Endodermal cell (in vitro differentiated cells): ENCODE measurements around the gene GGA1. TPM values are rescaled to one million over a fixed set of nuclear protein-coding genes. Genes with fewer than 3 reads are reported as not detected.

Source experiments
- DNase-seq: peaks from one replicate; pipeline ENCODE4 v3.0.0-alpha.2; 2017
- H3K27ac ChIP-seq: 2 replicates; pipeline ENCODE4 v1.5.1; 2013; ENCODE audit warnings: mild to moderate bottlenecking, low read depth, low read length, moderate library complexity
- H3K27me3 ChIP-seq: 2 replicates; pipeline ENCODE4 v1.6.1; 2013; ENCODE audit warnings: mild to moderate bottlenecking, low read length, moderate library complexity; ENCODE audit not compliant: insufficient read depth, control insufficient read depth, poor library complexity, severe bottlenecking
- H3K36me3 ChIP-seq: 2 replicates; pipeline ENCODE4 v1.7.0; 2013; ENCODE audit warnings: mild to moderate bottlenecking, low read length, moderate library complexity; ENCODE audit not compliant: control insufficient read depth, insufficient read depth
- H3K4me1 ChIP-seq: one replicate; pipeline ENCODE4 v1.7.0; 2013; ENCODE audit warnings: low read length; ENCODE audit not compliant: control insufficient read depth, insufficient read depth
- H3K4me3 ChIP-seq: 2 replicates; pipeline ENCODE4 v1.5.1; 2013; ENCODE audit warnings: mild to moderate bottlenecking, low read length, moderate library complexity
- H3K9ac ChIP-seq: 2 replicates; pipeline ENCODE4 v1.6.1; 2013; ENCODE audit warnings: mild to moderate bottlenecking, low read length, moderate library complexity; ENCODE audit not compliant: poor library complexity, severe bottlenecking; ENCODE audit errors: extremely low read depth
- H3K9me3 ChIP-seq: 2 replicates; pipeline ENCODE4 v1.6.1; 2013; ENCODE audit warnings: mild to moderate bottlenecking, low read length, moderate library complexity; ENCODE audit not compliant: control insufficient read depth
- H3K27ac Mint-ChIP-seq: 2 replicates; pipeline ENCODE4 v1.8.0; 2020; ENCODE audit warnings: mixed read lengths
- H3K27me3 Mint-ChIP-seq: 2 replicates; pipeline ENCODE4 v1.8.0; 2021; ENCODE audit warnings: mild to moderate bottlenecking, mixed read lengths; ENCODE audit not compliant: insufficient read depth
- H3K36me3 Mint-ChIP-seq: 2 replicates; pipeline ENCODE4 v1.8.0; 2020; ENCODE audit warnings: low read depth, mixed read lengths
- H3K4me1 Mint-ChIP-seq: 2 replicates; pipeline ENCODE4 v1.8.0; 2020; ENCODE audit warnings: mixed read lengths
- H3K4me3 Mint-ChIP-seq: 2 replicates; pipeline ENCODE4 v1.8.0; 2020; ENCODE audit warnings: mild to moderate bottlenecking, moderate library complexity, mixed read lengths
- H3K9me3 Mint-ChIP-seq: 2 replicates; pipeline ENCODE4 v1.8.0; 2020; ENCODE audit warnings: mild to moderate bottlenecking, mixed read lengths
- CTCF ChIP-seq: fragments of 200-600 bp; sonication (generic); conservative IDR thresholded peaks from 2 replicates; pipeline ENCODE4 v1.5.0; 2021; ENCODE audit warnings: antibody characterized with exemption, mild to moderate bottlenecking
- WGBS, 2 experiments: methylation state at CpG; one replicate each; pipeline versions ENCODE4 v1.1.5 to v1.1.7; 2013; ENCODE audit warnings: missing lambda C conversion rate in 2 of 2, mixed read lengths in 1 of 2; ENCODE audit not compliant: insufficient coverage in 1 of 2, insufficient read length in 1 of 2; 5-methylcytosine and 5-hydroxymethylcytosine counted together
- total RNA-seq, 2 donors: library from RNA; stranded (reverse); fragmentation: NEBNext Ultra II Directional in 1 of 2; extraction: Animal tissue kit (Norgen Biotek cat#: 25700) in 1 of 2; gene quantifications; 2 replicates in 1 of 2; 3 replicates in 1 of 2; pipeline ENCODE4 v1.2.1, GENCODE V29; 2021

The GGA1 gene
- total RNA-seq, 2 donors from 2014 or later, result 87.5 TPM

GRCh38 chr22:37619991-37620390, 11.4 kb downstream of the GGA1 start:
- Histone ChIP-seq H3K27me3 (no peaks in the 10 kb centered on the region), H3K4me3 (no peak overlapping the region), H3K27ac (no peak overlapping the region), H3K9me3 (no peaks in the 10 kb centered on the region), H3K4me1 (no peaks in the 10 kb centered on the region), H3K9ac (no peak overlapping the region), H3K36me3 (peaks cover 49% of the 10 kb centered on the region)
- no peak for DNase-seq
- WGBS, 2 experiments, result 72 to 91% methylated on average over 3 to 7 of the region's 7 CpGs
- Mint-ChIP-seq H3K9me3 (no peaks in the 10 kb centered on the region), H3K27me3 (no peaks in the 10 kb centered on the region), H3K36me3 (peaks cover 39% of the 10 kb centered on the region), H3K4me1 (peaks cover 2% of the 10 kb centered on the region), H3K4me3 (no peak overlapping the region), H3K27ac (no peak overlapping the region)
- no peak for TF ChIP-seq CTCF

GRCh38 chr22:37621352-37621860, 12.8 kb downstream of the GGA1 start:
- H3K4me3 Mint-ChIP-seq, result no peak overlapping the region
- Histone ChIP-seq H3K27me3 (no peaks in the 10 kb centered on the region), H3K9me3 (no peaks in the 10 kb centered on the region), H3K4me3 (no peak overlapping the region), H3K4me1 (no peaks in the 10 kb centered on the region), H3K27ac (no peak overlapping the region), H3K9ac (no peak overlapping the region), H3K36me3 (peaks cover 50% of the 10 kb centered on the region)
- DNase-seq, result no peak
- WGBS, 2 experiments, result 96 to 97% methylated on average over 9 to 12 of the region's 12 CpGs
- H3K9me3 Mint-ChIP-seq, result no peaks in the 10 kb centered on the region
- no peak for TF ChIP-seq CTCF
- H3K4me1 Mint-ChIP-seq, result peaks cover 2% of the 10 kb centered on the region
- H3K36me3 Mint-ChIP-seq, result peaks cover 39% of the 10 kb centered on the region
- no peak overlapping the region for H3K27ac Mint-ChIP-seq
- H3K27me3 Mint-ChIP-seq, result no peaks in the 10 kb centered on the region

GRCh38 chr22:37623075-37624016, 14.7 kb downstream of the GGA1 start:
- Mint-ChIP-seq H3K36me3 (peaks cover 30% of the 10 kb centered on the region), H3K4me3 (no peak overlapping the region), H3K4me1 (peaks cover 2% of the 10 kb centered on the region), H3K27me3 (no peaks in the 10 kb centered on the region), H3K9me3 (no peaks in the 10 kb centered on the region), H3K27ac (peak overlapping the region; percentile 54)
- WGBS, 2 experiments, result 76 to 81% methylated on average over 9 to 22 of the region's 22 CpGs
- Histone ChIP-seq H3K9ac (no peak overlapping the region), H3K9me3 (no peaks in the 10 kb centered on the region), H3K27me3 (no peaks in the 10 kb centered on the region), H3K27ac (no peak overlapping the region), H3K36me3 (peaks cover 39% of the 10 kb centered on the region), H3K4me1 (no peaks in the 10 kb centered on the region), H3K4me3 (no peak overlapping the region)
- peak; percentile 94 for DNase-seq
- peak; percentile 91 for TF ChIP-seq CTCF
